ENCODE data around the gene ANXA6. TPM values are rescaled to one million over a fixed set of nuclear protein-coding genes. Genes with fewer than 3 reads are reported as not detected.

Gene ANXA6
- total RNA-seq, 1 experiment from 2014 or later, result 98.7 TPM

GRCh38 chr5:151092762-151093161, 64.8 kb downstream of the ANXA6 start:
- Histone ChIP-seq H3K79me1 (ENCODE audit: insufficient read depth, low read depth, low read length, poor library complexity, severe bottlenecking) (no peaks in the 10 kb centered on the region), H4K5ac (ENCODE audit: insufficient read length, low read depth, low read length) (no peak overlapping the region), H4K8ac (replicated peaks; ENCODE audit: insufficient read length, low read depth, low read length) (no peak overlapping the region), H3K4ac (ENCODE audit: low read depth, low read length) (no peak overlapping the region), H4K91ac (ENCODE audit: insufficient read length, low read depth, low read length) (no peak overlapping the region), H2BK20ac (ENCODE audit: low read depth, low read length, poor library complexity, severe bottlenecking) (no peak overlapping the region), H2BK5ac (ENCODE audit: insufficient read length, low read length) (no peak overlapping the region), H2BK15ac (ENCODE audit: low read depth, low read length) (no peak overlapping the region), H3K56ac (ENCODE audit: insufficient read length, low read depth, low read length) (no peak overlapping the region), H3K4me1 (ENCODE audit: insufficient read depth, low read length) (peaks cover 2% of the 10 kb centered on the region; the same call in 1 of the 2 replicates), H3T11ph (ENCODE audit: low read length) (no peak overlapping the region), H3K27me3 (ENCODE audit: insufficient read depth, low read length) (no peaks in the 10 kb centered on the region), H2AFZ (ENCODE audit: low read length) (no peak overlapping the region), H4K20me1 (ENCODE audit: control insufficient read depth, insufficient read depth, insufficient read length) (no peaks in the 10 kb centered on the region), H3K79me2 (ENCODE audit: insufficient read depth, low read length) (no peaks in the 10 kb centered on the region), H3K27ac (ENCODE audit: insufficient read length, low read depth, low read length) (no peak overlapping the region), H2BK120ac (ENCODE audit: low read depth, low read length, poor library complexity, severe bottlenecking) (no peak overlapping the region), H3K23ac (ENCODE audit: insufficient read length, low read depth, low read length) (no peak overlapping the region), H3K18ac (ENCODE audit: insufficient read length, low read depth, low read length) (no peak overlapping the region), H3K9me3 (ENCODE audit: control insufficient read depth, low read depth, low read length) (no peaks in the 10 kb centered on the region), H2AK5ac (ENCODE audit: insufficient read length, low read length) (no peak overlapping the region), H3K9ac (ENCODE audit: extremely low read depth, insufficient read length, low read length) (no peak overlapping the region), H3K14ac (ENCODE audit: insufficient read depth, low read length) (no peak overlapping the region), H2BK12ac (ENCODE audit: insufficient read length, low read depth, low read length) (no peak overlapping the region), H3K4me2 (ENCODE audit: insufficient read depth, insufficient read length, low read length) (no peak overlapping the region), H3K23me2 (ENCODE audit: insufficient read length, low read depth, low read length, poor library complexity, severe bottlenecking) (no peaks in the 10 kb centered on the region)
- Mint-ChIP-seq H3K9me3 (no peaks in the 10 kb centered on the region), H3K36me3 (ENCODE audit: insufficient read depth in 1 of 3, low read depth in 3 of 3) (no peaks in the 10 kb centered on the region), H3K27me3 (ENCODE audit: low read depth) (no peaks in the 10 kb centered on the region; the same call in 1 of the 2 replicates), H3K4me3 (no peak overlapping the region), H3K27ac (no peak overlapping the region), H3K4me1 (peaks cover 27 to 32% of the 10 kb centered on the region in 2 experiments)
- no peak for DNase-seq
- no CpG with 5 or more reads among the region's 2 CpGs for WGBS (ENCODE audit: extremely low coverage, insufficient read length, low lambda C conversion rate)
- TF ChIP-seq, protein P1, sequence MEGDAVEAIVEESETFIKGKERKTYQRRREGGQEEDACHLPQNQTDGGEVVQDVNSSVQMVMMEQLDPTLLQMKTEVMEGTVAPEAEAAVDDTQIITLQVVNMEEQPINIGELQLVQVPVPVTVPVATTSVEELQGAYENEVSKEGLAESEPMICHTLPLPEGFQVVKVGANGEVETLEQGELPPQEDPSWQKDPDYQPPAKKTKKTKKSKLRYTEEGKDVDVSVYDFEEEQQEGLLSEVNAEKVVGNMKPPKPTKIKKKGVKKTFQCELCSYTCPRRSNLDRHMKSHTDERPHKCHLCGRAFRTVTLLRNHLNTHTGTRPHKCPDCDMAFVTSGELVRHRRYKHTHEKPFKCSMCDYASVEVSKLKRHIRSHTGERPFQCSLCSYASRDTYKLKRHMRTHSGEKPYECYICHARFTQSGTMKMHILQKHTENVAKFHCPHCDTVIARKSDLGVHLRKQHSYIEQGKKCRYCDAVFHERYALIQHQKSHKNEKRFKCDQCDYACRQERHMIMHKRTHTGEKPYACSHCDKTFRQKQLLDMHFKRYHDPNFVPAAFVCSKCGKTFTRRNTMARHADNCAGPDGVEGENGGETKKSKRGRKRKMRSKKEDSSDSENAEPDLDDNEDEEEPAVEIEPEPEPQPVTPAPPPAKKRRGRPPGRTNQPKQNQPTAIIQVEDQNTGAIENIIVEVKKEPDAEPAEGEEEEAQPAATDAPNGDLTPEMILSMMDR (conservative IDR thresholded peaks at IDR 0.05), result no peak
